ENCODE results near the gene CHCHD3.
A peak's percentile ranks its signal among the peaks of the same experiment; 100 is the strongest.
"Not testable (repeated sequence)": the region's sequence is repeated elsewhere in the genome, so short reads cannot be mapped to it uniquely, and the experiment has no call there.

Gene CHCHD3

DNA sequence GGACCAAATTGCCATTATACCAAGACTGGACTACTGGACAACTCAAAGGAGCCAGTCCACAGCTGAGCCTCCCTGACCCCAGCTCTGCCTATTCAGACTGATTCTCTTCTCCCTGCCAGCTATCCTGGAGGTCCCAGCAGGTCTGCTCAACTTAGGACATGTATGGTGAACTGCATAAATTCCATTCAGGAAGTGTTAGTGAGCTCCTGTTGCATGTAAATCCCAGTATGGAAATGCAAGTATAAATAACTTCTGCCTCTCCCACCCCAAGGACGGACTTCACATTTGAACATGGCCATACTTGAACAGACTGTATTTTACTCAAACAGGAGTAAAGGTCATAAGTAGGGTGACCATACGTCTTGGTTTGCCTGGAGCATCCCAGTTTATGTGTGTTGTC, 128.4 kb downstream of the CHCHD3 start:
- no peak for DNase-seq (ENCODE audit: low read depth in 2 of 2)

- no peak for DNase-seq (ENCODE audit: low read depth in 2 of 2)
Observed at GRCh38 chr7:132950725-132951124, 131.2 kb downstream of the CHCHD3 start.

- DNase-seq (ENCODE audit: low read depth in 2 of 2) = no peak
Observed at GRCh38 chr7:132947011-132947410, 134.9 kb downstream of the CHCHD3 start.

DNA sequence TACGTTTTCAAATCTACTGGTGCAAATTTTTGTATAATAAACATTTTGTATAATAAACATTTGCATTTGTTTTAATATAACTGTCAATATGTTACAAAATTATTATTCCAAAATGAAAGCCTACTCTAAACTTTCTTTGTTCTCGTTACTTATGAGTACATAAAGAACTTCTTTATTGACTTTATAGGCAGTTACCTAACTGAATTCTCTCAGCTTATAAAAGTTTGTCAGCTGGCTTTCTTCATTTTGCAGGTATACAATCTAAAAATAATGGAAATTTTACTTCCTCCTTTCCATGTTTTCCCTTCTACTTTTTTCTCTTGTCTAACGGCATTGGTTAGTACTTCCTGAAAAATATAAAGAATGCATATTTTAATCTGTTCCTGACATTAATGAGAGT, 137.1 kb downstream of the CHCHD3 start:
- no peak for DNase-seq (ENCODE audit: low read depth in 2 of 2)

GRCh38 chr7:132943645-132944044, 138.2 kb downstream of the CHCHD3 start:
- no peak for DNase-seq (ENCODE audit: low read depth in 2 of 2)

DNA sequence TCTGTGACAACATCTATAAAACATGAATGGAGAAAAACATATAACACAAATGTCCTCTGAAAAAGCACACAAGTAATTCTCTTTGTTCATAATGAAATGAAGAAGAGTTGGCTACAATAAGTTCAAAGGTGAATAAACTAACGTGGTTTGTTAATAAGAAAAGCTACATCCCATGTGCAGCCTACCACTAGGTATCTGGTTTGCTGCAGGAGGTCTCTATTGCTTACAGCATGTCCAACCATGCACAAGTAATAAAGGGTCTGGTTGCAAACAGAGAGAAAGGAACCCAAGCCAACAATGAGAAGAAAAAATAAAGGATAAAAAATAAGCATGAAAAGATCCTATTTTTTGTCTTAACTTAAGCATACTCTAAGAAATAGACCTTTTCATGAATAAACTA, 139.2 kb downstream of the CHCHD3 start:
- DNase-seq (ENCODE audit: low read depth in 2 of 2) = no peak

DNA sequence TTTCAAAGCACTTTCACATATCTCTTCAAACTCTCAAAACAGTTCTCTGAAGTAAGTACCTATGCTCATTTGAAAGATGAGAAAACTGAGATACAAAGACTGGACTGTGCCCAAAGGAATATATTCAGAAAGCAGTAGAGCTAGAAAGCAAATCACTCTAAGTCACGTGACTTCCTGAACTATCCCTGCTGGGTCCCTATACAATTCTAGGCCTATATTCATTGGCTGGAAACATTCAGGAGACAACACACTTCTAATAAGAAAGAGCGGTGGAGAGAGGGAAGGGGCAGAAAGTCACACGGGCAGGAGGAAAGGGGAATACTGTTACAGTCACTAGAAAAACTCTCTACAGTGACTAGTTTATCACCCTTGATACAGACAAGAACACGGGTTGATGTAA, 140.0 kb downstream of the CHCHD3 start:
- DNase-seq (ENCODE audit: low read depth in 2 of 2) = no peak

- no peak for DNase-seq (ENCODE audit: low read depth in 2 of 2)
Observed at GRCh38 chr7:132941428-132941827, 140.5 kb downstream of the CHCHD3 start.

GRCh38 chr7:132940084-132940483, 141.8 kb downstream of the CHCHD3 start:
- no peak for DNase-seq (ENCODE audit: low read depth in 2 of 2)

- no peak for DNase-seq (ENCODE audit: low read depth in 2 of 2)
Observed at GRCh38 chr7:132939495-132939894, 142.4 kb downstream of the CHCHD3 start.

DNA sequence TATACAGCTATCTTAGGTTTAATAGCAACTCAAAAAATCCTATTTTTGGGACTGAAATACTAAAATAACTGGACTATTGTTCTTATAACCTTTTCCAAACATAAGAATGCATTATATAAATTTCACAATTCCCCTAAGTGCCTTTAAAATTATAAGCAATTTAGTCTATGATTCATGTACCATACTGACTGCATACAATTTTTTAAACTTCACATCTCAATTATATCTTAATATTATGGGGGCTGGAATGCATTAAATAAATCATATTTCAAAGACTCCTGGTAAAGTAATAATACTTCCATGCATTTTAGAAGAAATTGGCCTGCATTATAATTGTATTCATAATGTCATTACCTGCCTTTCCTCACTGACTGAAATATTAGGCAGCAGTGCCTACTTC, 144.6 kb downstream of the CHCHD3 start:
- DNase-seq (ENCODE audit: low read depth in 2 of 2) = no peak

DNA sequence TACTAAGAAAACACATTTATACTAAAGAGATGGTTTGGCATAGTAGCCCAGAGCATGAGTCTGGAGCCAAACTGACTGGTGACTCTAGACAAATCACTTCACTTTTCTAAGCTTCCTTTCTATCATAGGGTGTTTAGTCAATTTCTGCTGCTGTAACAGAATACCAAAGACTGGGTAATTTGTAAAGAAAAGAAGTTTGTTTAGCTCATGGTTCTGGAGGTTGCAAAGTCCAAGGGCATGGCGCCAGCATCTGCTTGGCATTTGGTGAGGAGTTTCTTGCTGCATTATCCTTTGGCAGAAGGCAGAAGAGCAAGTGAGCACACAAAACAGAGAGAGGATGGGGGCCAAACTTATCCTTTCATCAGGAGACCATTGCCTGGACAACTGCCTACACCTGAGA, 146.3 kb downstream of the CHCHD3 start:
- no peak for DNase-seq (ENCODE audit: low read depth in 2 of 2)

DNA sequence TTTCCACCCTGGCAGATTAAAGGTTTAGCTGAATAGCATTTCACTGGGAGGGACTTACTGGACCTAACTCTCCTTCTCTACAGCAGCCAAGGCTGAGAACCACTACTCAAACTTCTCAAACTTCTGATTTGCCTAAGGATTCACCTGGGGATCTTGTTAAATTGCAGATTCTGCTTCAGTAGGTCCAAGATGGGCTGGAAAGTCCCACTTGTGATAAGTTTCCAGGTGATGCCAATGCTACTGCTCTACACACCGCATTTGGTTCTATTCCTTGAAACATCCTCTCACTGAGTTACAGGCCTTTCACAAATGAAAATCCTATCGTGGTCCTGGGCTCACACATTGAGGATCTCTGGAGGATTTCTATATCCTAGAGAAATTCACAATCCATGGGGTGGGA, 147.9 kb downstream of the CHCHD3 start:
- no peak for DNase-seq (ENCODE audit: low read depth in 2 of 2)

DNA sequence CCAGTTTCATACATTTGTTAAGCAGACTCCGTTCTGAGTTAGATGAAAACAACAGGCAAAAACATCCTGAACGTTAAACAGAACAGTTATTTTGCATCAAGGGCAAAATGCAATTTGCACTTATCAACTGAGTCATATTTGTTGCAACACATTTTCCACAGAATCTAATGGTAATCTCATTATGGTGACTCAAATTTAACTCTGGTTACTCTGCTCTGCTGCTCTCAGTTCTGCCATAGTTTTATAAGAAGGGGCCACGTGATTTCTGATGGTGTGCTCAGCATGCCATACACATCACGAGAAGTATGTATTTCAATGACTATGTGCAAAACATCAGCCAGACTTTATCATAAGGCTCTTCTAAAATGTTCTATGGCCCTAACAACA, 148.8 kb downstream of the CHCHD3 start:
- peak; percentile 45 to 52 for DNase-seq (ENCODE audit: low read depth in 2 of 2)

DNA sequence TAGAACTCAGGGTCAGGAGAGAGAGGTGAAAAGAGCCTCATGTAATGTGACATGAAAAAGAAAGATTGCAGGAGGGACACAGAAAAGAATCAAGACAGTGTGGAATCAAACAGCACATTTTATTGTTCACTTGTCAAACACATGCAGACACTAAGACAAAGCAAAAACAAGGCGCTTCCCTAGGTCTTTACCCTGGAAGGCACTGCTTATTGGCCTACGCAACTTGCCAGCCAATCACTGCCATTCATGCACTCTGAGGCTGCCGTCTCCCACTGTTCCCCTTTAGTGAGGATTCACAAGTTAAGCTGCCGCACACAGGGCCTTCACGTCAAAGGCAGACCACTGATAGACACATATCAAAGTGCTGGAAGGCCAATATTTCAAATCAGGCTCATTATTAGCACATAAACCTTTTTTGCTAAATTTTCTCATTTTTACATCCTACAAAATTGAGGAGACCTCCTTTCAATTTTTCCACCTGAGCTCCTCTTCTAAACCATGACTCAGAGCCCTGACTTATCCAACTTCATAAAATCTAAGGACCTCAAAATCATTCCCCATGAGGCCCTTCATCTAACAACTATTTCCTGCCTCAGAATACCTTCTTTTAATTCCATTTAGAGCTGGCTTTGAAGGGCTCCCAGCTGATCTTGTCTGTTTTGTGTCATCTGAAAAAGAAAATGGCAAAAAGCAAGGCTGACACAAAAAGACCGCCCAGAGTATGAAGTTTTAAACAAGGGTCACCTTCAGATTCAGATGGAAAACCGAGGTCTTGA, 149.4 kb downstream of the CHCHD3 start:
- no peak for DNase-seq (ENCODE audit: low read depth in 2 of 2)

DNA sequence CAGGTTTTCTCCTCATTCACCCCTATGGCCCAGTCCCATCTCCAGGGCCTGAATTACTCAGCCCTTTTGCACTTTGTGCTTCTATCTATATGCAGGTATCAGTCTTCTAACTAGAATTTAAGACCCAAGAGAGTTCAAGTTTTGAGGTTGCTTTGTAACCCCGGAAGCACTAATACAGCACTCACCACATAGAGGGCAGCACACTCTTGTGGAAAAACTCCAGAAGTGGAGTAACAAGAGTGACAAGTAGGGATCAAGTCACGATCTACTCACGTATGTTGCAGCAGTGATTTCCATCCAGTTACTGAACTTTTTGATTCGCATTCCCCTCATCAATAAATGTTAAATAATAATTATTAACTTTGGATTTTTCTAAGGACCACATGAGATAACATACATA, 151.0 kb downstream of the CHCHD3 start:
- no peak for DNase-seq (ENCODE audit: low read depth in 2 of 2)

GRCh38 chr7:132929944-132930343, 151.9 kb downstream of the CHCHD3 start:
- DNase-seq (ENCODE audit: low read depth in 2 of 2) = not testable (repeated sequence)

- DNase-seq (ENCODE audit: low read depth in 2 of 2) = peak; percentile 32 to 39
Observed at GRCh38 chr7:132919771-132920170, 162.1 kb downstream of the CHCHD3 start.

- DNase-seq (ENCODE audit: low read depth in 2 of 2) = no peak
Observed at GRCh38 chr7:132915647-132916046, 166.2 kb downstream of the CHCHD3 start.

- no peak for DNase-seq (ENCODE audit: low read depth in 2 of 2)
Observed at GRCh38 chr7:132910657-132911056, 171.2 kb downstream of the CHCHD3 start.

DNA sequence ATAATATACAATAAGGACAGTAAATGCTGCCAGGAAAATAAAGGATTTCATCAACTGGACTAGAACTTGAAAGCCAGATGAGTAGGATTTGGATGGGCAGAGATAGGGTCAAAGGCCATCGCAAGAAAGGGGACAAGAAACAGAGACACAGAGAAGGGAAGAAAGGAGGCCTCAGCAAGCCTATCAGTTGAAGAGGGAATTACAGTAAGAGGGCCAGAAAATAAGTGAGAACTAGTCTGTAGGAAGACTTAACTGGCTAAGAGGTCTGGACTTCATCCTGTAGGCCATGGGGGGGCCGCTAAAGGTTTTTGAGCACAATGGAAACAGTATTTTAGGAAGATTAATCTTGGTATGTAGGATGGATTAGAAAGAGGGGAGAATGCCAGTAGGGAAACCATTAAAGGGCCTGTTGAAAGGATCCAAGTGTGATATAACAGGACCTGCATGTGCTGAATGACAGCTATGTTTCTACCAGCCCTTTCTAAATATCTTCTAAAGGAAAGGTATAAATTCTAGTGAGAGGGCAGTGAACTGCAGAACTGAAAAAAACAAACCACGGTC, 174.4 kb downstream of the CHCHD3 start:
- no peak for DNase-seq (ENCODE audit: low read depth in 2 of 2)

DNA sequence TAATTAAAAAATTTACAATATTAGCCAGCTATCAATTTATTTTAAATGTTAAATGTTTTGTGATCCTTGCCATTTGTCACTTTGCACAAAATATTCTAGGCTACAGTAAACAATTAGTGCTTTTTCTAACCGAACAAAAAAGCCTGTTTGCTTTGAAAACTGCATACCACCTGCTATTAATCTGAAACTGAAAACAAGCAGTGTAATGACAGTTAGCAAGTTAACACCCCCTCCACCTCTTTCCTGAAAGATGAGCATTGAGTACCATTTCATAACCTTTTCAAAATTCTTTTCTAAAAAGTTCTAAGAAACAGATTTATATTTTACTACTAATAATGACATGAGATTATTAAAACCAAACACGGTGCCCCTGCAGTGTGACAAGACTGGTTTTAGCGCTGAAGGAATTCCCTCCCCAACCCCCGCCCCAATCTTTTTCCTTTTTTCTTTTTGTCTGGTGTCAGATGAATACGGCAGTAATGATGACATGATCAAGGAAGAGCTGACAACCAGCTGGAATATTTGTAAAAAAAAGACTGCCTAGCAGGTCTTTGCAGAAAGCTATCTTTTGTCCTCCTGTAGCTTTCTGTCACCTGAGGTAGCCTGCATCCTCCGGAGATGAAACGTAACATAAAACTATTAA, 175.6 kb downstream of the CHCHD3 start:
- no peak for DNase-seq (ENCODE audit: low read depth in 2 of 2)

DNA sequence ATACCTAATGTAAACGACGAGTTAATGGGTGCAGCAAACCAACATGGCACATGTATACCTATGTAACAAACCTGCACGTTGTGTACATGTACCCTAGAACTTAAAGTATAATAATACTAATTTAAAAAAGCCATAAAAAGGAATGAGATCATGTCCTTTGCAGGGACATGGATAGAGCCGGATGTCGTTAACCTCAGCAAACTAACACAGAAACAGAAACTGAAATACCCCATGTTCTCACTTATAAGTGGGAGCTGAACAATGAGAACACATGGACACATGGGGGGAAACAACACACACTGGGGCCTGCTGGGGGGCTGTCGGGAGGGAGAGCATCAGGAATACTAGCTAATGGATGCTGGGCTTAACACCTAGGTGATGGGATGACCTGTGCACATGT, 176.8 kb downstream of the CHCHD3 start:
- DNase-seq (ENCODE audit: low read depth in 2 of 2) = not testable (repeated sequence)

Data from fibroblast of skin of left biceps (primary cell).